ENCODE results near the gene PNN.
"Not testable (repeated sequence)": the region's sequence is repeated elsewhere in the genome, so short reads cannot be mapped to it uniquely, and the experiment has no call there.

PNN gene

GRCh38 chr14:39212034-39212433 lies 37.0 kb downstream of the PNN start:
- TF ChIP-seq, protein P1, sequence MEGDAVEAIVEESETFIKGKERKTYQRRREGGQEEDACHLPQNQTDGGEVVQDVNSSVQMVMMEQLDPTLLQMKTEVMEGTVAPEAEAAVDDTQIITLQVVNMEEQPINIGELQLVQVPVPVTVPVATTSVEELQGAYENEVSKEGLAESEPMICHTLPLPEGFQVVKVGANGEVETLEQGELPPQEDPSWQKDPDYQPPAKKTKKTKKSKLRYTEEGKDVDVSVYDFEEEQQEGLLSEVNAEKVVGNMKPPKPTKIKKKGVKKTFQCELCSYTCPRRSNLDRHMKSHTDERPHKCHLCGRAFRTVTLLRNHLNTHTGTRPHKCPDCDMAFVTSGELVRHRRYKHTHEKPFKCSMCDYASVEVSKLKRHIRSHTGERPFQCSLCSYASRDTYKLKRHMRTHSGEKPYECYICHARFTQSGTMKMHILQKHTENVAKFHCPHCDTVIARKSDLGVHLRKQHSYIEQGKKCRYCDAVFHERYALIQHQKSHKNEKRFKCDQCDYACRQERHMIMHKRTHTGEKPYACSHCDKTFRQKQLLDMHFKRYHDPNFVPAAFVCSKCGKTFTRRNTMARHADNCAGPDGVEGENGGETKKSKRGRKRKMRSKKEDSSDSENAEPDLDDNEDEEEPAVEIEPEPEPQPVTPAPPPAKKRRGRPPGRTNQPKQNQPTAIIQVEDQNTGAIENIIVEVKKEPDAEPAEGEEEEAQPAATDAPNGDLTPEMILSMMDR (IDR thresholded peaks at IDR 0.05; ENCODE audit: low read depth, low read length): no peak
- DNase-seq: no peak
- no peaks in the 10 kb centered on the region for H3K27me3 ChIP-seq
- no peaks in the 10 kb centered on the region for H3K9me3 ChIP-seq
- no peak overlapping the region for H3K4me3 ChIP-seq (ENCODE audit: low read depth, low read length)
- no peaks in the 10 kb centered on the region for H3K36me3 ChIP-seq
- no peaks in the 10 kb centered on the region for H3K4me1 ChIP-seq

- no peaks in the 10 kb centered on the region for H3K36me3 ChIP-seq
- no peak overlapping the region for H3K4me3 ChIP-seq (ENCODE audit: low read depth, low read length)
- TF ChIP-seq, protein P1 (IDR thresholded peaks at IDR 0.05; ENCODE audit: low read depth, low read length): no peak
- H3K4me1 ChIP-seq: no peaks in the 10 kb centered on the region
- no peaks in the 10 kb centered on the region for H3K27me3 ChIP-seq
- DNase-seq: no peak
- no peaks in the 10 kb centered on the region for H3K9me3 ChIP-seq
Measured at GRCh38 chr14:39212693-39213092, 37.6 kb downstream of the PNN start.

DNA sequence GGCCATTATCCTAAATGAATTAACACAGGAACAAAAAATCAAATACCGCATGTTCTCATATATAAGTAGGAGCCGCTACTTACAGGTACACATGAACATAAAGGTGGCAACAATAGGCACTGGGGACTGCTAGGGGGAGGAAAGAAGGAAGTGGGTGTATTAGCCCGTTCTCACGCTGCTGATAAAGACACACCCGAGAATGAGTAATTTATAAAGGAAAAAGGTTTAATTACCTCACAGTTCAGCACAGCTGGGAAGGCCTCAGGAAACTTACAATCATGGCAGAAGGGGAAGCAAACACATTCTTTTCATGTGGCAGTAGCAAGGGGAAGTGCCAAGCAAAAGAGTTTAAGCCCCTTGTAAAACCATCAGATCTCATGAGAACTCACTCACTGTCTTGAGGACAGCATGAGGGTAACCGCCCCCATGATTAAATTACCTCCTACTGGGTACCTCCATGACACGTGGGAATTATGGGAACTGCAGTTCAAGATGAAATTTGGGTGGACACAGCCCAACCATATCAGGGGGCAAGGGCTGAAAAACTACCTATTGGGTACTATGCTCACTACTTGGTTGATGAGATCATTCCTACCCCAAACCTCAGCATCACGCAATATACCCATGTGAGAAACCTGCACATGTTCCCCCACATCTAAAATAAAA lies 42.3 kb downstream of the PNN start:
- Histone ChIP-seq H3K4me3 (ENCODE audit: low read depth, low read length) (no peak overlapping the region), H3K27me3 (no peaks in the 10 kb centered on the region), H3K36me3 (no peaks in the 10 kb centered on the region), H3K4me1 (no peaks in the 10 kb centered on the region), H3K9me3 (no peaks in the 10 kb centered on the region)
- DNase-seq: no peak
- TF ChIP-seq, protein P1 (IDR thresholded peaks at IDR 0.05; ENCODE audit: low read depth, low read length): no peak

GRCh38 chr14:39218171-39218769 lies 43.2 kb downstream of the PNN start:
- H3K9me3 ChIP-seq: no peaks in the 10 kb centered on the region
- no peak overlapping the region for H3K4me3 ChIP-seq (ENCODE audit: low read depth, low read length)
- H3K27me3 ChIP-seq: no peaks in the 10 kb centered on the region
- no peaks in the 10 kb centered on the region for H3K36me3 ChIP-seq
- TF ChIP-seq, protein P1 (IDR thresholded peaks at IDR 0.05; ENCODE audit: low read depth, low read length): no peak
- no peaks in the 10 kb centered on the region for H3K4me1 ChIP-seq
- DNase-seq: no peak

GRCh38 chr14:39219075-39219499 lies 44.0 kb downstream of the PNN start:
- Histone ChIP-seq H3K4me3 (ENCODE audit: low read depth, low read length) (no peak overlapping the region), H3K36me3 (no peaks in the 10 kb centered on the region), H3K27me3 (no peaks in the 10 kb centered on the region), H3K9me3 (no peaks in the 10 kb centered on the region), H3K4me1 (no peaks in the 10 kb centered on the region)
- no peak for DNase-seq
- TF ChIP-seq, protein P1 (IDR thresholded peaks at IDR 0.05; ENCODE audit: low read depth, low read length): no peak

GRCh38 chr14:39220473-39220872 lies 45.4 kb downstream of the PNN start:
- H3K36me3 ChIP-seq; DNase-seq; H3K27me3 ChIP-seq; H3K4me3 ChIP-seq (ENCODE audit: low read depth, low read length); H3K4me1 ChIP-seq; H3K9me3 ChIP-seq: not testable (repeated sequence)
